Measurements from ENCODE around the gene RNF213.

RNF213 gene

GRCh38 chr17:80260791-80261158 is at the start of gene RNF213:
Gene RNF213 (plus strand): TSS chr17:80260852. CDS start chr17:80263682, 2,830 bp downstream.
- Mint-ChIP-seq H3K36me3 (ENCODE audit: low read depth) (peaks cover 15% of the 10 kb centered on the region), H3K4me1 (peaks cover 67% of the 10 kb centered on the region), H3K27me3 (peaks cover 2% of the 10 kb centered on the region), H3K4me3 (peak within 1 kb of the TSS; percentile 87), H3K9me3 (peaks cover 3% of the 10 kb centered on the region), H3K27ac (peak within 1 kb of the TSS; percentile 91)
- DNase-seq (peak; percentile 52), ATAC-seq (peak; percentile 6)

GRCh38 chr17:80212109-80212508 is 48.5 kb upstream of the RNF213 start:
- DNase-seq: no peak
- Mint-ChIP-seq H3K27me3 (no peaks in the 10 kb centered on the region), H3K36me3 (ENCODE audit: low read depth) (peaks cover 5% of the 10 kb centered on the region), H3K9me3 (no peaks in the 10 kb centered on the region), H3K27ac (no peak overlapping the region), H3K4me1 (peaks cover 4% of the 10 kb centered on the region), H3K4me3 (no peak overlapping the region)
- no peak for ATAC-seq

GRCh38 chr17:80212511-80212910 is 48.1 kb upstream of the RNF213 start:
- Mint-ChIP-seq H3K4me3 (no peak overlapping the region), H3K27me3 (no peaks in the 10 kb centered on the region), H3K36me3 (ENCODE audit: low read depth) (peaks cover 9% of the 10 kb centered on the region), H3K27ac (no peak overlapping the region), H3K4me1 (peaks cover 6% of the 10 kb centered on the region), H3K9me3 (no peaks in the 10 kb centered on the region)
- DNase-seq (no peak), ATAC-seq (no peak)

GRCh38 chr17:80212962-80213642 is 47.5 kb upstream of the RNF213 start:
- DNase-seq (no peak), ATAC-seq (no peak)
- peaks cover 9% of the 10 kb centered on the region for H3K4me1 Mint-ChIP-seq
- no peaks in the 10 kb centered on the region for H3K27me3 Mint-ChIP-seq
- peaks cover 11% of the 10 kb centered on the region for H3K36me3 Mint-ChIP-seq (ENCODE audit: low read depth)
- H3K27ac Mint-ChIP-seq: no peak overlapping the region
- no peak overlapping the region for H3K4me3 Mint-ChIP-seq
- no peaks in the 10 kb centered on the region for H3K9me3 Mint-ChIP-seq

GRCh38 chr17:80213643-80213975 is 47.0 kb upstream of the RNF213 start:
- ATAC-seq: no peak

GRCh38 chr17:80214012-80214877 is 46.4 kb upstream of the RNF213 start:
- Mint-ChIP-seq H3K9me3 (no peaks in the 10 kb centered on the region), H3K4me1 (peaks cover 19% of the 10 kb centered on the region), H3K36me3 (ENCODE audit: low read depth) (peaks cover 11% of the 10 kb centered on the region)

More at GRCh38 chr17:80213643-80213975, 47.0 kb upstream of the RNF213 start:
- DNase-seq: no peak
- Mint-ChIP-seq H3K9me3 (no peaks in the 10 kb centered on the region), H3K27ac (no peak overlapping the region), H3K4me3 (no peak overlapping the region), H3K4me1 (peaks cover 13% of the 10 kb centered on the region), H3K36me3 (ENCODE audit: low read depth) (peaks cover 11% of the 10 kb centered on the region), H3K27me3 (no peaks in the 10 kb centered on the region)

GRCh38 chr17:80214878-80215210 is 45.8 kb upstream of the RNF213 start:
- no peak overlapping the region for H3K4me3 Mint-ChIP-seq
- no peak overlapping the region for H3K27ac Mint-ChIP-seq
- no peaks in the 10 kb centered on the region for H3K9me3 Mint-ChIP-seq
- peaks cover 25% of the 10 kb centered on the region for H3K4me1 Mint-ChIP-seq
- H3K36me3 Mint-ChIP-seq (ENCODE audit: low read depth): peaks cover 11% of the 10 kb centered on the region
- DNase-seq (no peak), ATAC-seq (no peak)
- H3K27me3 Mint-ChIP-seq: no peaks in the 10 kb centered on the region

More at GRCh38 chr17:80214012-80214877, 46.4 kb upstream of the RNF213 start:
- Mint-ChIP-seq H3K4me3 (no peak overlapping the region), H3K27me3 (no peaks in the 10 kb centered on the region), H3K27ac (no peak overlapping the region)
- DNase-seq: no peak
- no peak for ATAC-seq

- H3K9me3 Mint-ChIP-seq: no peaks in the 10 kb centered on the region
- ATAC-seq (no peak), DNase-seq (no peak)
- H3K27me3 Mint-ChIP-seq: no peaks in the 10 kb centered on the region
- no peak overlapping the region for H3K27ac Mint-ChIP-seq
- peaks cover 28% of the 10 kb centered on the region for H3K4me1 Mint-ChIP-seq
- H3K36me3 Mint-ChIP-seq (ENCODE audit: low read depth): peaks cover 11% of the 10 kb centered on the region
- H3K4me3 Mint-ChIP-seq: no peak overlapping the region
Measured at GRCh38 chr17:80216473-80217456, 43.9 kb upstream of the RNF213 start.

GRCh38 chr17:80217703-80218362 is 42.8 kb upstream of the RNF213 start:
- Mint-ChIP-seq H3K36me3 (ENCODE audit: low read depth) (peaks cover 11% of the 10 kb centered on the region), H3K27ac (peak overlapping the region; percentile 22), H3K9me3 (no peaks in the 10 kb centered on the region), H3K27me3 (no peaks in the 10 kb centered on the region), H3K4me1 (peaks cover 28% of the 10 kb centered on the region), H3K4me3 (no peak overlapping the region)
- no peak for DNase-seq
- ATAC-seq: no peak

GRCh38 chr17:80218391-80218790 is 42.3 kb upstream of the RNF213 start:
- ATAC-seq: no peak
- Mint-ChIP-seq H3K4me3 (peak overlapping the region; percentile 84), H3K36me3 (ENCODE audit: low read depth) (peaks cover 11% of the 10 kb centered on the region), H3K9me3 (no peaks in the 10 kb centered on the region), H3K27ac (no peak overlapping the region), H3K27me3 (no peaks in the 10 kb centered on the region), H3K4me1 (peaks cover 26% of the 10 kb centered on the region)
- DNase-seq: no peak

GRCh38 chr17:80219013-80219762 is 41.5 kb upstream of the RNF213 start:
- Mint-ChIP-seq H3K9me3 (no peaks in the 10 kb centered on the region), H3K36me3 (ENCODE audit: low read depth) (peaks cover 11% of the 10 kb centered on the region), H3K27me3 (peaks cover 3% of the 10 kb centered on the region), H3K4me3 (peak overlapping the region; percentile 84), H3K27ac (peak overlapping the region; percentile 89), H3K4me1 (peaks cover 31% of the 10 kb centered on the region)
- ATAC-seq: peak; percentile 89
- DNase-seq: peak; percentile 94

- peak overlapping the region; percentile 89 for H3K27ac Mint-ChIP-seq
- no peaks in the 10 kb centered on the region for H3K9me3 Mint-ChIP-seq
- H3K27me3 Mint-ChIP-seq: peaks cover 3% of the 10 kb centered on the region
- H3K36me3 Mint-ChIP-seq (ENCODE audit: low read depth): peaks cover 11% of the 10 kb centered on the region
- ATAC-seq (peak; percentile 13), DNase-seq (no peak)
- peak overlapping the region; percentile 84 for H3K4me3 Mint-ChIP-seq
- H3K4me1 Mint-ChIP-seq: peaks cover 33% of the 10 kb centered on the region
Measured at GRCh38 chr17:80219763-80220053, 40.9 kb upstream of the RNF213 start.

GRCh38 chr17:80220054-80220735 is 40.5 kb upstream of the RNF213 start, which contains the start of the genes SGSH and SLC26A11:
Gene SGSH (minus strand): TSS chr17:80220333. CDS start chr17:80220313, 20 bp downstream.
Gene SLC26A11 (plus strand): TSS chr17:80220427. CDS start chr17:80221561, 1,134 bp downstream.
- peak within 1 kb of the TSS; percentile 84 for H3K4me3 Mint-ChIP-seq
- H3K36me3 Mint-ChIP-seq (ENCODE audit: low read depth): peaks cover 11% of the 10 kb centered on the region
- peak; percentile 42 for ATAC-seq
- H3K27ac Mint-ChIP-seq: peak within 1 kb of the TSS; percentile 89
- H3K4me1 Mint-ChIP-seq: peaks cover 33% of the 10 kb centered on the region
- H3K9me3 Mint-ChIP-seq: no peaks in the 10 kb centered on the region
- DNase-seq: peak; percentile 74
- H3K27me3 Mint-ChIP-seq: peaks cover 3% of the 10 kb centered on the region
